CD4-positive, alpha-beta T cell treated with Interleukin-15 for 1 hour (primary cell): ENCODE results near the gene PRKN.

ENCODE experiments used
- DNase-seq: peaks from one replicate; pipeline ENCODE4 v3.0.0-alpha.2; 2020

The PRKN gene

DNA sequence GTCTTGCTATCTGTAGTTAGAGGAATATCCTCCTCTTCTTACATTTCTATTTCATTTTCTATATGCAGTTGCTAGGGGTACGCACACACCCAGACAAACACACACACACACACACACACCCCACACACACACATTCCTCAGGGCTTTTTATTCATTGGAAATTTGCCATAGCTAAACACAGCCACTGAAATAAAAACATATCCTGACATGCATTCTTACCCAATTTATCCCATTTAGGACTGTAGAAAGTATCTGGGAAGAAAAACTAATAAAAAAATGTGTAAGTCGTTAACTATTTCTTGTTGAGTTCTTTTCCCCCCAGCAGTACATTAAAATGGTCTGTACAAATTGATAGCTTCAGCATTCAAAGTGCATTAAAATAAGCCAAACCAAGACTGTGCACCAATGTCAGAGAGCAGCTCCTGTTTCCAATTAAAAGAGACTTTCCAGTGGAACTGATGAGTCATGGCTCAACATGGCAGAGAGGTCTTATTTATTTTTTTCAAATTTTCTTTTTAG lies 1095.8 kb downstream of the PRKN start:
- no peak for DNase-seq

DNA sequence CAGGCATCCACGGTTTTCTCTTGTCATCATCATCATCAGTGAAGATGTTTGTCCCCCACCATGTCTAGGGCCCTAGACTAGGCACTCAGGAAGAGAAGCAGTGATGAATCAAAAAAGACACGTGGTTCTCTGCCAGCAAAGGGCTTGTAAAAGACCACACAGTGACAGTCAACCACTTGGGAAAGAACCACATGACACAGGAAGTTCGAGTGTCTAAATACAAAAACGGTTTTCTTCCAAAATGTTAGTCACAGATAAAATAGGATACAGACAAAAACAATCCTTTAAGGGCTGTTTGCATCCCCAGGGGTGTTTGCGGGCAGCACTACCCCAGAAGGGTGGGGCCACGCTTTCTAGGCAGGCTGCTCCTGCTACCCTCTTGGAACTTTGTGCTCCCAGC lies 1096.9 kb downstream of the PRKN start:
- no peak for DNase-seq

DNA sequence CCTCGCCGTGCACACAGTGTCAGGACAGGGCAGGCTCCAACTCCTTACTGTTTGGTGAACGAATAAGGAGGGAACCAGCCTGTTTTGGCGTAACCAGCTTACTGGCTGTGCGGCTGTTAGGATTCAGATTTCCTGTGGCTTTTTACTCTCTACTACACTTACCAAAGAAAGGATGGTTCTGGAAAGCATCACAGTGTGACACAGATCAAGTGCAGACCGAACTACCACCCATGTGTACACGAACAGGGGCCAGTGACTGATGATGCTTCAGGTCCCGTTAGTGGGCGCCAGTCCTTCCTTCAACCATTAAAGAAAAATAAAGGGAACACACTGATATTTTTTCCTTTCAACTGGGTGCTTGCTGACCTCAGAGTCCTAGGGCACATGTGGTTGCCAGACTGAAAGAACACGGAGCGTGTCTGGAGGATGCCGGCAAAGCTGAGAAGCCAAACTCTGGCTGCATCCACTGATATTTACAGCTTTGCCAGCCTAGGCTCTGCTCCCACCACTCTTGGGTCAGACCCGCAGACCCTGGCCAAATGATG lies 1101.4 kb downstream of the PRKN start:
- no peak for DNase-seq

DNA sequence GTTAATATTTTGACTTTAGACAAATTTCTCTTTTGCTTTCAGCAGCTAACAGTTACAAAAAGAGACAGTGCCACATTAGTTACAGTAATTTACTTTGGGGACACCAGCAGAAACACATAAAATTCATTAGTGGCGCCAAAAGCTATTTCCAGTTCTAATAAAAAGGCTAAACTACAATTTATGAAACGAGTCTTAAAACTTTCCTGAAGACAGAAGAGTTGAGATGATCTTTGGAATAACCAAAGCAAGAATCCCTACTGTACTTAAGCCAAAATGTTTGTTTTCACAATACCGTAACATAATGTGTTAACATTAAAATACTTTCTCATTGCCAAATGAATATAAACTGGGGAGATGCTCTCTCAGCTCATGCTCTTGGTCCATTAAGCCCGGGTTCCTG lies 1103.5 kb downstream of the PRKN start:
- no peak for DNase-seq

DNA sequence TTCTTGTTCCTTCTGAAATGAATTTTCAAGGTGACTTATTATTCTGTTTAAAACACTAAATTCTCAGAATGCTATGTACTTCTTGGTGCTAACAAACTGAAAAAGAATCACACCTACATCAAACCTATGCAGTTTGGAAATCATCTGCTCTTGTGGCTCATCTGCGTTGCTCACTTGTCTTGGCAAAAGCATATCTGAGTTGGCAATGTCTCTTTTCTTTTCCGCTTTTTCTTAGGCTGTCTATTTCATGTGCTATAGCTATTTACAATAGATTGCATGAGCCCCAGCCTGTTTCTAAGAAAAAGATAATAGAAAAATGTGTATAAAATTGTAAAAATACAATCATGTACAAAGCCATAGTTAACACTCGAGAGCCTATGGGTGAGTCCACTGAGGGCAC lies 1104.8 kb downstream of the PRKN start:
- no peak for DNase-seq

DNA sequence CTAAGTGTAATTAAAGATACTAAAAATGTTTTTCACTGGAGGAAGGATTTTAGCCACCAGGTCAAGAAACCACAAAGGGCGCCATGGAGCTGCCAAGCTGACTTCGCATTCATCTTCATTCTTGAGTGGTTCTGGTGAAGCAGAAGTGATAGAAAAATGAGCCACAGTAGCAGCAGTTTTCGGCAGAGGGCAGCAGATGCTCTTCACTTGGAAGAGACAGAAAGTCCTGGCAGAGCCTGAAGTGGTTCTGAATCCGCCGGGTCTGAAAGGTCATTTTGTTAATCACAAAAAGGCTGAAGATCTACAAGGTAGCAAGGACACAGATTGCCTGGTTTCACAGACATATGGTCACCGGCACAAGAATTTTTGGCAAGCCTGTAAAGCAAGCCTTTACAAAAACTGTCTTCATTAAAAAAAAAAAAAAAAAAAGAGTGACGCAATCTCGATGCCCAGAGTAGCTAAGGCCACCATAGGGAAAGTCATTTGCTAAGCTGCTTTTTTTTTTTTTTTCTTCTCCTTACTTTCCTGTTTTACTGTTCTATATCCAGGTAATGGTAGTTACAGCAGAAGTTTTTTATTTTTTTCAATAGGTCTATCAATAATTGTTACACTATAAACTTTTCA lies 1108.6 kb downstream of the PRKN start:
- no peak for DNase-seq

DNA sequence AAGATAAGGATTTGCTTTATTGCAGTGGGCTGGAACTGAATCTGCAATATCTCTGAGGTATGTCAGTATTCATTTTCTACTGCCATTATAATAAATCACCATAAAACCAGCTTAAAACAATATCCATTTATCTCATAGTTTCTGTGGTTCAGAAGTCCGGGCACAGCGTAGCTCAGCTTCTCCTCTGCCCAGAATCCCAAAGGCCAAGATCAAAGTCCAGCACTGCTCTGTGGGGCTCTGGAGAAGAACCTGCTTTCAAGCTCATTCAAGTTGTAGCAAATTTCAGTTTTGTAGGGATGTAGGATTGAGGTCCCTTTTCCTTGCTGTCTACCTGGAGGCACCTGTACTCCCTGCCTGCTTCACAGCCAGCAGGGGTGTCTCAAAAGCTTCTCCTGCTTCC lies 1113.9 kb downstream of the PRKN start:
- no peak for DNase-seq

DNA sequence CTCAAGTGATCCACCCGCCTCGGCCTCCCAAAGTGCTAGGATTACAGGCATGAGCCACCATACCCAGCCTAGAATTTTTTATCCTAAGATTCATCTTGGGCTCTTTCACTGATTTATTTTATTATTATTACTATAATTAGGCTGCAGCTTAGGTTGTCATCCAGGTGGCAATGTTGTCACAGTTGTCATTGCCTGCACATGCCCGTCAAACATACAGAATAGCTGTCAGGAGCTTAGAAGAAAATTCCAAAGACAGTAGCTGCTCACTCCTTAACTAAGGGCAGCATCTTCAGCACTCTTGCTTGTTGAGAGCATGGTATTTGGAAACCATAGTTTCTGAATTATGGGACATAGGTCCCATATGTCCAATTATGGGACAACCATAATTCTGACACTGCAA lies 1118.8 kb downstream of the PRKN start:
- no peak for DNase-seq

DNA sequence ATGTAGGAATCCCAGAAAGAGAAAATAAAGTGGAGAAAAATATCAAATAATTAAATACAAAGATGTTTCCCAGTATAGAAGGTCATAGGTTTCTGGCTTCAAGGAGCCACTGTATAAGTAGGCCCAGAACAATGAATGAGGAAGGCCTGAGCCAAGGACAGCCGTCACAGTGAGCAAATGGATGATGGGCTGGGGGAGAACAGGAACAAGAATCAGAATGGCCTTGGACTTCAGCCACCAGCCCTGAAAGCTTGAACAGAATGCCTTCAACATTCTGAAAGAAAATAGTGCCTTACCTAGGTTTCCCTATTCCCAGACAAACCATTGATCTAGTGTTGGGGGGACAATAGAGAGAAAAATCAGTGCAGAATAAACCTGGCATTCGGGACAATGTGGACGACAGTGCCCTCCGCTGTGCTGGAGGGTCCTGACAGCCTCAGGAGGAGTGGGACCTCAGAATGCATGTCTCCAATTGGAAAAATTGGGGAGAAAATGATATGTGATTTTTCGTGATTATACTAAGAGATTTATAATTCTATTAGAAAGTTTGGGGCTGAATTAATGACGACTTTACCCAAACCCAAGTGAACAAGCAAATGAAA lies 1119.8 kb downstream of the PRKN start:
- no peak for DNase-seq

DNA sequence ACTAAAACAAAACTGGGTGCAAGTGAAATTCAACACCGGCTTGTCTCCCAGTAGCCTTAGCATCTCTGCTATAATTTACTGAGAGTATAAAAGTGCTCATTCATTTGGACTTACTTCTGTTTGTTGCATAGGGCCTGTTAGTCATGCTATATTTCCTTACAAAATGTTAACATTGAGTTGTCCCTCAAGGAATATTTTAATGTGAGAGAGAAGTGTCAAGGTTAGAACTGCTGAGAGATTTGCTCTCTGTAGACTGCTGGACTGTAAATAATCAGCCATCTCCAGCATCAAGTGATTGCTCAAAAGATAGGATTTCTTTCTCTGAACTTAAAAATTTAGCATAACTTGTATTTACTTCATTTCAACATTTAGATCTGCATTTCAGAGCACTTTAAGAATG lies 1125.2 kb downstream of the PRKN start:
- DNase-seq: no peak

DNA sequence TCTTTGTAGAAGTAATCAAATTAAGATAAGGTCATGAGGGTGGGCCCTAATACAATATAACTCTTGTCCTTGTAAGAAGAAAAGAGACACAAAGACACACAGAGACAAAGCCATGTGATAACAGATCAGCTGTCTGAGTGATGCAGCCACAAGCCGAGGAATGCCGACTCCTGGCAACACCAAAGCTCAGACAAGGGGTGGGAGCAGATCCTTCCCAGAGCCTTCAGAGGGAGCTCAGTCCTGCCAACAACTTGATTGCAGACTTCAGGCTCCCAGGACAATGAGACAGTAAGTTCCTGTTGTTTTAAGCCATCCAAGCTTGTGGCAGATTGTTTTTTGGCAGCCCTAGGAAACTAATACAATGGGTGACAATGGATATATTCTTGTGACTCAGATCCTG lies 1128.7 kb downstream of the PRKN start:
- DNase-seq: no peak

DNA sequence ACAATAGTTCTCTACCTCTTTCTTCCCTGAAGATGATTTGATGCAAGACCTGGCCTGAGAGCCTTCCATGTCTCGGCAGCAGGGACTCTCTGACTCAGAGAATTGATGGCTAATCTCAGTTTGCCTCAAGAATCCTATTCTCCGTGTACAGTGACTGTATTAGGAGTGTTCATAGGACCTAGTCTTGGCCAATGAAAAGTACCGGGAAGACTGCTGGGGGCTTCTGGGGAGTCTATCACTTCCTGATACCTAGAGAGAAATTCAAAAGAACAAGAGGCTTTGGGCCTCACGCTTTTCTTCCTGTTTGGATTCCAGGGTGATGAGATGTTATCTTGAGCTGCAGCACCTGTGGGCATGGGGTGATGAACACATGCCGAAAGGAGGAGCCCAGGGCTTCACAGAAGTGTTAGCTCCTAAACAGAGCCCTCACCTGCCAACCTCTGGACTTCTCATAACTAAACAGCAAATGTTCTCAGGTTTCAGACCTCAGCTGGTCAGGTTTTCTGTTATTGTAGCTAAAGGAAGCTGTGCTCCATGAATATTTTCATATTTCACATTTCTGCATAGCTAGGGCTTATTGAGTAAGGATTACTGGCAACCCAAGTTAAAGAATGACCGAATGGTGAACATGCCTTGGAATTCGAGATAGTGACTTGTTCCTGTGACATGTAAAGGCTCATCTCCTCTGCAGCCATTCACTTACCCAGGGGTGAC lies 1130.6 kb downstream of the PRKN start:
- DNase-seq: no peak

DNA sequence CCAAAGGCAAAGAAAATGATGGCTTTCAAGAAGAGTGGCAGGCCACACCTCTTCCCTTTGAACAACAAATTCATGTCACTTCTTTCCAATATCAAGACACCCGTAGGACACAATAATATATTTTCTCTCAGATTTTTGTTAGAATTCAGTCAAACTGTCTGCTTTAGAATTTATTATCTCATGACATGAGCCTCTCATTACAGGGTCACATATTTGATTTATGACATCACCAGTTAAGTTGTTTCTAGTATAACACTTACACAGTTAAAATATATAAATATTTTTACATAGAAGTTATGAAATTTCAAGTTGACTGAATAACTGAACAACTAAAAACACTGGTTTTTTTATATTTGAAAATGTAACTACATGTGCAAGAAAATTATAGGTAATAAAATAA lies 1133.2 kb downstream of the PRKN start:
- DNase-seq: no peak

DNA sequence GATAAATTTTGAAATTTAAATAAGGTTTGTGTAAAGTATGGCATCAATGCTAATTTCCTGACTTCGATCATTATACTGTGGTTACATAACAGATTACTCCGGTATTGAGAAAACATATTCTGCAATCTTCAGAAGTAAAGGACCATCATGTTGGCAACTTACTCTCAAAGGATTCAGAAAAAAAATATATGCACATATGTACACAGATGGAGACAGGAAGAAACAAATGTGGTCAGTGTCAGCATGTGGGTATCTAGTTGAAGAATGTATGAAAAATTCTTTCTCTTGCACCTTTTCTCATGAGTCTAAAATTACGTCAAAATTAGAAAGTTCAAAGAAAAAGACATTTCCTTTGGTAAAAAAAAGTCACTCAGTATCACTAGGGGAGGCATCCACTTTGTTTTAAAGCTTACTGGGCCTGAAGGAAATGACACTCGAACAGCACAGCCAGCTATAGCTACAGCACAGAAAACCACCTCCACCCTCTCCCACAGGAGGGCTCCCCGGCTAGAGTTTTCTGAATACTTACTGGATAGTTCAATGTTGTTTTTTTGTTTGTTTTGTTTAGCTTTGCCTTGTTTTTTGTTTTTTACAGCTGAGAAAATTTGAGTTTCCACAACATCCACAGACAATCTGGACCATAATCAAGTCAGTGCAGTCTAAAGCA lies 1136.5 kb downstream of the PRKN start:
- DNase-seq: no peak

DNA sequence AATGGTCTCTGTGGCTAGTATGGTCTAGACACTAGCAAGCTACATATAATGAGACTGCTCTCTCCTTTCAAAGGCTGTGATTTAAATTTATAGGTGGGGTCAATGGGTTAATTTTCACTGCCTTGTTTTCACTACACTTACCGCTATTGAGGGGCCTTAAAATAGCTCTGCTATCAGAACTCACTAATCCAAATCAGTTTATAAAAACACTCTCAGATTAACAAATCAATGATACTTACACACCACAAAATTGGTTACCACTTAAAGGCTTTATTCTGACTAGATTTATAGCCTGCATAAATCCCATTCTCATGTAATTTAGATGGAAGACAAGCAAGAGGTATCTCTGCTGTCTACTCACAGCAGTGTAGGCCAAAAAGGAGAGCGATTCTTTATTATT lies 1140.7 kb downstream of the PRKN start:
- no peak for DNase-seq

DNA sequence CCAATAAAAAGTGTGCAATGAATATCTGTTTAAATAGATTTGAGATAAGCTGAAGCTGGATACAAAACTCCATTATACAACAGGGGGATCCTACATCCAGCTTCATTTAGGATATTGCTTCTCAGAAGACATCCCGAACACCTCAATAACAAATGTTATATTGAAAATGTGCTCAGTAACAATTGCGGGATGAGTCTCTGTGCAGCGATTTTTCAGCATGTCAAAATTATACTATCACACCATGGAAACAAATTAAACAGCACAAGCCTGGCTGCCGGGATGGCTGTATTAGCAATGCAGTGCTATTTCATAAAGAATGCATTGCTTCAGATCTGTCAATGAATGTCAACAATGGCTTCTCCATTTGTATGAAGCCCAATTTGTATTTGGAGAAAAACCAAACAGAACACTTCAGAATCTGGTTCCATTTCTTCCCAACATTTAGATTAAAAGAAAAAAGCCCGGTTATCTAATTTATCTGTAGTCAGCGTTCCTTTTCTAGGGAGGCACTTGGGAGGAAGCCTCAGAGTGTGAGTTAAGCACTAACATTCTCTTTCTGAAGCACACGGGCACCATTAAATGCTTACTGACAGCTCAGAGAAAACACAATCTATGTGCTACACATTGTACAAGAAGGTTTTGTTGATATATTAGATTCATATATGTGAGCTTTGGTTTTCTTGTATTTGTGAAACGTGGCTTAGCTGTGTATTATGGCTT lies 1142.8 kb downstream of the PRKN start:
- no peak for DNase-seq

DNA sequence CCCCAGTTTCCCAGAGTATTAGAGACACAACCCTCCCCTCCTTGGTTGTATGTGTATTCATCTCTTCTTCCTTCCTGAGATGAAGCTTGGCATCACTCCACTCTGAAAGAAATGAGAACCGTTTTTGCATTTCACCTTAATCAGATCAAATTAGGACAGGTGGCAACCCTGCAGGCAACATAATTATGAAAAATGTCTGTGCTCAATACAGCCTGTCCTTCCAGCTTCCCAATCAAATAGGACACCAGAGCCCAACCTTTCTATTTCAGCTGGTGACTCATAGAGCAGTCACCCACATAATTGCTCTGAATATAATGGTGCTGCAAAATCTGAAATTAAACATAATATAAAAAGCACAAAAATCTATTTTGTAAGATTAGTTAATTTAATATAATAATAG lies 1143.5 kb downstream of the PRKN start:
- DNase-seq: no peak

DNA sequence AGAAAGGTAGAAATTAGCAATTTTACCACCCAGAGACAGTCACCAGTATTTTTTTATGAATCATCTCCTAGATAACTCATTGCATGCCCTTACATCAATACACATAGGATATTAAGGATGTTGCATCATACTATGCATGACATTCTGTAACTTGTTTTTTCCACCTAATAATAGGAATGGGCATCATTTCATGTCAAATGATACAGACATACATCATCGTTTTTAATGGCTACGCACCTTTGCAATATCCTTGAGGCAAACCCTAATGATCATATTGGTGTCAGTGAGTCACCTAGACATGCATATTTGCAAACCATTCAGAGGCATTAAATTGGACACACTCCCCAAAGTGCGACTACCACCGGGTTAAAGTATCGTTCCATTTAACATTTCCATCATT lies 1144.0 kb downstream of the PRKN start:
- DNase-seq: no peak

DNA sequence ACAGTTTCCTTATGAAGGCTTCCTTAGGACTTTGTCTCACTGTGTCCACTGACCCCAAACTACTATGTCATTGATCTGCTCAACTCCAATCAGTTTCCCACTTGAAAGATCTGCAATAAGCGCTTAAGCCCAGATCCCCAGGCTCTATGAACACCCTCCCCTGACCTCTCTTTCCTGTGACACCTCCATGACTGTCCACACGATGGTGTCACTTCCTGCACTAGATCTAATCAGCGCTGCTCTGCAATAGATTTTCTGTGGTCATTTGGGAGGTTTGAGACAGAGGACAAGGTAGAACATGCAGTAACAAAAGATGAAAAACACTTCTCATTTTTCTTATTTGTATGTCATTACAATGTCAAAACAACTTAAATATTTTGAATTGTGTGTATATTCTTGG lies 1149.1 kb downstream of the PRKN start:
- DNase-seq: no peak

DNA sequence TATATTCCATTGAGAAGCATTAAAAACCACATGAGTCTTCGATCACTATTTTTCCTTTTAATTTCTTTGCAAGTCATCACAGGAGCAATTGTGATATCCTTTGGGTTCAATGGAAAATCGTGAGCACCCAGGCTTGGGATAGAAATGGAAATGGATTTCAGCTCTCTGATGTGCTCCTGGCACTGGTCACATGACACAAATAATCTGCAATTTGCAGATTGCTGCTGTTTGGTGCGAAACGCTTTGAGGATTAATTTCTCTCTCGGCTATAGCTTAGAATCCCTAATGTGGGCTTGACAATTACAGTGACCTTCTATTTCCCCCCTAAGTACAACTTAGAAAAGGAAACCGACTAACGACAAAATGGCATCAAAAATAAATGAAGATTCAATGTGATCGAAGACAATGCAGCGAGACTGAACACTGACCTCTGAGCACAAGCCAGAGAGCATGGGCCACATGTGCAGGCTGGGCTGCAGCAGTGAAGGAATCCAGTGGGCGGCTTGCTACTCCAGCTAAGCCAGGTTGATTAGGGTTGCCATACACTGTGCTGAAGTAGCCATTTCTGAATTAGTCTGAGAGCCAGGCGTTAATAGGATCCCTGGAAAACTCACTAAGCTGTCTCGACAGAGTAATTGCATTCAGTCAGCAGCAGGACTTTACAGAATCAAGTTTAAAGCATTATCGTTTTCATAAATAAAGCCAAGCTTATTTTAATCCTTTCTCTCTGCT lies 1151.9 kb downstream of the PRKN start:
- DNase-seq: no peak

DNA sequence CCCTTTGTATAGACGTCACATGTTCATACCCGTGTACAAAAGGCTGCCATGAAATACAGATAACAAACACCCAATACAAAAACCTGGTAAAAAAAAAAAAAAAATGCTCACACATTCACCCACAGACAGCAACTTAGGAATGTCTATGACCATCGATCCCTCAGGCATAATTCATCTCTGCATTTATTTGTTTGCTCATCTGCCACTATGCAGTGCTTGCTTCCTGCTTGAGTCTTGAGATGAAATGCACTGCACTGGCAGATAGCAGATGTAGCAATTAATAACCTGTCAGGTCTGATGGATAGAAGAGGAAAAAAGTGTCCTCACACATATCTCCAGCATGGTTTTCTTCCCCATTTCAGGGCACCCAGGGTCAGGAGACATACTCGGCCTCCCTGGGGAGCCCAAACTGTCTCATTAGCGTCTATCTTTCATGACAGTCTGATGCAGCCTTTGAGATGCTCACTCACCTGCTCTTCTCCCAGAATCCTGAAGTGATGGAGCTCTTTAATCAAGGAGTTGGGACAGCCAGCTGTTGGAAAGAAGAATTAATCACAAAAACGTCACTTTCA lies 1158.6 kb downstream of the PRKN start:
- DNase-seq: no peak

DNA sequence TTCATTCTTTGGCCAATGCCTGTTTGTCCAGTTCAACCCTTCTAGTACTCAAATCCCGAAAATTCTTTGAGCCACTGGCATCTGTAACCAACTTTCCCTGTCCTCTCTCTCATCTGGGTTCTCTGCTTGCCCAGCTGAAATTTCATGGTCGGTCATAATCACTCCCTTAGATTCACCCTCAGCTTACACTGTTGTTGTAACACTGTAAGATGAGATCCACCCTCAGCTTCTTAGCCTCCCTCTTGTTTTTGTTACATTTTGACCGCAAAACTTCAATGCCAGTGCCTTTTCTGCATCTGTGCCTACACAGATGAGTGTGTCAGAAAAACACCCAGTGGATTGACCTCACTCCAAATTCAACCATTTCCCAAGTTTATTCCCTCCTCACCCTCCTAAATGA lies 1162.6 kb downstream of the PRKN start:
- DNase-seq: no peak
